SH-SY5Y (cell line): ENCODE results near the gene GABRG3.

Experiments used
- GATA2 ChIP-seq: IDR thresholded peaks from 2 replicates; pipeline ENCODE4 v1.6.1; 2011; ENCODE audit warnings: mild to moderate bottlenecking, low read depth, low read length
- GATA3 ChIP-seq: IDR thresholded peaks from 2 replicates; pipeline ENCODE4 v1.6.1; 2011; ENCODE audit warnings: low read depth, mild to moderate bottlenecking, low read length, moderate library complexity

DNA sequence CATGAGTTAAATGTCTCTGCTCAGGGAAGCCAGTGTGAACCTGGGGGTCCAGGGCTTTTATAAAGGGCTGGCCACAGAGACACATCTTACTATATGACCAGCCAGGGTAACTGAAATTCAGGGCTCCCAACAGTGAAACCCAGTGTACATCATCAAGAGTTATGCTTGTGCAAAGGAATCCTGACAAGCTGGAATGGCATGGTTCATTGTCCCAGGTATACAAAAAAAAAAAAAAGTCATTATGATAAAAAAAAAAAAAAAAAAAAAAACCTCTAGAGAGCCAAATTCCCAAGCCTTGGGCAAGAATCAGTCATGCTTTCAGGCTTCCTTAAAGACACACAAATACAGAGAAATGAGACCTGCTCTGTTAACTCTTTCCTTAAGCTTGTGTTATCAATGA, 452.0 kb downstream of the GABRG3 start:
- TF ChIP-seq GATA3, result no peak
- TF ChIP-seq GATA2, result no peak
